OCI-M1 (cell line): ENCODE results near the gene FRY.
A peak's percentile ranks its signal among the peaks of the same experiment; 100 is the strongest.

Experiments
- DNase-seq: peaks from one replicate; lab custom pipeline; 2025; lab: John Stamatoyannopoulos, UW

FRY gene

DNA sequence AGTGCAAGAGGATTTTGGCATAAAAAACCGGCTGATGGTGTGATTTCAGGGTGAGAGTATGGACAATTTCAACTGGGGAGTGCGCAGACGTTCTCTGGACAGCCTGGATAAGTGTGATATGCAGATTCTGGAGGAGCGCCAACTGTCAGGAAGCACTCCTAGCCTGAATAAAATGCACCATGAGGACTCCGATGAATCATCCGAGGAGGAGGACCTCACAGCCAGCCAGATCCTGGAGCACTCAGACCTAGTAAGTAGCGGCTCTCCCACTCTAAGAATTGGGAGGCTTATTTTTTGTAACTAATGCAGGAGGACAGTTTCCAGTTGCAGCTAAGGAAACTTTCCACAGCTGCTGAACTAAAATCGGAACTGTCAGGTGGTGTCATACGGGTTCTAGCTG is 230.0 kb downstream of the FRY start:
- peak; percentile 87 for DNase-seq

DNA sequence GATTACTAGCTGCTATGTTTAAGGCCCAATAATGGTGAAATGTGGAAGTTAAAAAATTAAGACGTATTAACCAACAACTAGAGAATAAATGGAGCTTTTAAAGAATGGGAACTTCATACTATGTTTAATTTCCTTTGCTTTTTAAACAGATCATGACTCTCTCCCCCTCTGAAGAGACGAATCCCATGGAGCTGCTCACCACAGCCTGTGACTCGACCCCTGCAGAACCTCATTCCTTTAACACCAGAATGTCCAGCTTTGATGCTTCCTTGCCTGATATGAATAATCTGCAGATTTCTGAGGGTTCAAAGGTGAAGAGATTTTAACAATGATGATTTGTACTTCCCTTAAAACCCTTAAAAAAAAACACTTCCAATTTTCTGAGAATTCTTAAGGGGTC is 230.6 kb downstream of the FRY start:
- DNase-seq: no peak

DNA sequence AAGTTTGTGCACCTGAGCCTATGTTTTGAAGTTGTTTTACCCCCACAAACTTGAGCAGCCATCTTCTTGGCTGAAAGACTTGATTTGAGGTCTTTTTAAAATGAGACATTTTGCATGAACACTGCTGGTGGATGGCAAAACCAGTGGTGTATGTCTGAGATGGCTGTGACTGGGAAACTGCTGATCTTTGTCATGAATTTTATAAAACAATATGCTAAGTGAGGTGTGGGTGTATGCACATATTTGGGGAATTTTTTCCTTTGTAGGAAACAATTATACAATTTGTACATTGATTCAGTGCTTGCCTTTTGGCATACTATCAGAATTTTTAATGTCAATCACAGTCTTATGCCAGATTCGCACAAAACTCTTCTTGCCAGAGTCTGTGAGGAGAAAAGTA is 231.0 kb downstream of the FRY start:
- DNase-seq: no peak

DNA sequence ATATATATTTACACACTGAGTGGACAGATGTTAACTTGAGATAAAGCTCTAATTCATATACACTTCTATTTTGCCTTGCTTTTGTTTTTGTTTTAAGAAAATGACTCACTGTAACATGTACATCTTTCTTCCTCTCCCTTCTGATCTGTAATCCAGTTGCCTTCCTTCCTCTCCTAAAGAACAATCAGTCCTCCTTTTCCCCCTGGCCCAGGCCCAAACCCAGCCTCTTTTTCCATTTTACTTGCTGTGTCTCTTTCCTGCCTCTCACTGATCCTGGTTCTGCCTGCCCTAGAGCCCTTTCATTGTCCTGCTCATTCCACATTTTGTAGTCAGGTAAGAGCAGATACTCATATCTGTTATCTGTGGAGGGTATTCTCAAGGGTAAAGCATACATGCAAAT is 232.8 kb downstream of the FRY start:
- DNase-seq: no peak

DNA sequence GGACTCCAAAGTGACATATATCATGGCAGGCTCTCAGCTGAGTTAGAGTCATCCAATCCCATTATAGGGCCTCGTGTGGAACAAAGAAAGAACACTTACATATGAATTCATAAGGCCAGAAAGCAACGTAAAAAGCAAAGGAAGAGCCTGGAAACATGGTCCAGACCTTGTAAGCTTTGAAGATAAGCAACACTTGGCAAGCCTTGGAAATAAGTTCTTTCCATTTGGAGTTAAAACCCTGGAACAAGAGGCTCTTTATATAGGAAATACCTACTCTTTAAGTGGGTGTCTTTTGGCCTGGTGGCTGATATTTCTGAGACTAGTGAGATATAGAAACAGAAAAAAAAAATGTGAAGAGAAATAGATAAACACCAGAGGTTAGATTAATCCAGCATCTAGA is 234.2 kb downstream of the FRY start:
- DNase-seq: no peak

DNA sequence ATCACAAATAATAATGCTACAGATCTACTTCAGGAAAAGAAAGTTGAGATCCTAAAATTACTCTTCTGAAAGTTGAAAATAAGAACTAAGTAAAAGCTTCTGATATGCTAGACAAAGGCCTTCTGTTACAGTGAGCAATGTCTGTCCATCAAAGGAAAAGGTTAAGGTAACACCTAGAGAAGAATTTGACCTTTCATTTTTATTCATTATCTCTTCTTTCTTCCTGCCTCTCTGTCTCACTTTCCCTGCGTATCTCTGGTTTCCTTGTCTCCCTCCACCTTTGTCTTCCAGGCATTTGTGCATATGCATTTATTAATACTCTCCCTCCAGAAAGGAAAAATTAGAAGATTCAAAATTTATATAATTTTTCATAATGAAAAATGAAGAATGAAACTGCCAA is 234.6 kb downstream of the FRY start:
- DNase-seq: no peak

DNA sequence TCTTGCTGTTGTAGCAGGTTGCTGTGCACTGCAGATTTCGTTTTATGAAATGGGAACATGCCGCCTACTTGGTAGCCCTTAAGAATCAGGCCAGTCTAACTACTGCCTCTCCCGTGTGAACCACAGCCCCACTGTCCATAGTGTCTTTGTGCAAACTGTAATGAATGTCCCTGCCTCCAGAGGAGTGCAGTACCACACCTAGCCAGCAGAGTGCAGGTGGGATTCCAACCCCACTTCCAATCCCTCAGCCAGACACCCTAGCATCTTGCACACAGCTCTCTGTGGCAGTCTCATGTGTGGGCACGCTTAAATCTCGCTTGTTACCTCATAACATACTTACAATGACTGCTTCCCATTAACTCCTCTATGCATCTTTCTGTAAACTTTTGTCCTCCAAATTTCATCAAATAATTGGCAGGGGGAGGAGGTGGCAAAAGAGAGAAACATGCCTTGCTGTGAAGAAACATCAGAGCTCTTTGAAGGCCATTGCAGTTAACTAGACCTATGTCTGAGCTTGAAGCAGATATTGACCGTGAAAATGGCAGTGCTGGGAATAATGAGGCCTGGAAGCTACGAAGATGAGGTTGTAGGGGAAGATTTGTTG is 236.4 kb downstream of the FRY start:
- DNase-seq: peak; percentile 12

DNA sequence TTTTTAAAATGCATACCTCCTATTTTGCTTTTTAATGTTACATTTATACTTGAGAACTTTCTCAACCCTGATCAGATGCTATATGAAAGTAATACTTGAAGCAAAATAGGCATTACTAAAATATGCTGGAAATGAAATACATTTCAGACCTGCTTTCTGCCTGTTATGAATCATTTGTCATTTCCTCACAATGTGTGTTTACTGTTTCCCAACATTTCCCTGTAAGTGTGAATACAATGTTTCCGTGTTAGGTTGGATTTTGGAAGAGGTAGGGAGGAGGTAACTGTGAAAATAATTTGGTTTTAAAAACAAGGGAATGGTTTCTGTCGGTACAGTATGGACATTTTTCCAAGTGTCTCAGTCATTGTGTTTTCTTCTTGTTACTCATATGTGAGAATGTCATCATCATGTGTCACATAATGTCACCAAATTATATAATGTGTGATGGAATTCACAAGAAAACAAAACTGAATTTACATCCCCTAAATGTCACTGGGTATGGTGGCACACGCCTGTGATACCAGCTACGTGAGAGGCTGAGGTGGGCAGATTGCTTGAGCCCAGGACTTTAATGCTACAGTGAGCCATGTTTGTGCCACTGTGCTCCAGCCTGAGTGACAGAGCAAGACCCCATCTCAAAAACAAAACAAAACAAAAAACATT is 240.6 kb downstream of the FRY start:
- DNase-seq: no peak

DNA sequence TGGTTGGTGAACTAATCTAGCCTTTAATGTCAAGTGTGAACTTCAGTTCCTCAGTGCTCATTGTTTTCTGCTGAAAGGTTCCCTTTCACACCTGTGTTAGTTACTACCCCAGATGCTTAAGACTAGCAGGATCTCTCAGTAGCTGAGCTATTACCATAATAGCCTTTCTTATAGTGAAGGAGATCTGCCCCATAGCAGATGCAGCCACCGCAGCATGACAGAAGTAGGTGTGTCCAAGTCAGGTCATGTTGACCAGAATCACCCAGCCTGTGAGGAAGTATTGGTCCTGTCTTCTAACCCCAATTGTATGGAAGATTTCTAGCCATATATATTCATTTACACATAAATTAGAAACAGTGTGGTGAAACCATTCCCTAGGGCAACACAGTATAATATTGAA is 246.3 kb downstream of the FRY start:
- DNase-seq: no peak

DNA sequence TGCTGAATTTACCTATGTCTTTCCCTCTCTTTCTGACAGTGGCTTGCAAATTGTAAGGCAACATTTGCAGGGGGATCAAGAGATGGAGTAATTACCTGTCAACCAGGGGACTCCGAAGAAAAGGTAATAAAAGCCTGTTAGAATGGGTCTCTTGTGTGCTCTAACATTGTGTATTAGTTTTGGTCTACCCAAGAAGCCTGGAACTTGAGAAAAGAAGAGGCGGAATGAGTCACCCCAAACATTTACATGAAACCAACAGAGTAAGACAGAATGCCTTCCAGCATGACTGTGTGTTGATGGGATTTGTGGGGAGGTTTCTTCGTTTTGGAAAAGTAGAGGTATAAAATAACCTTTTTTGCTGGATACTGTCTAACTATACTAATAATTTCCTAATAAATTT is 246.9 kb downstream of the FRY start:
- no peak for DNase-seq

DNA sequence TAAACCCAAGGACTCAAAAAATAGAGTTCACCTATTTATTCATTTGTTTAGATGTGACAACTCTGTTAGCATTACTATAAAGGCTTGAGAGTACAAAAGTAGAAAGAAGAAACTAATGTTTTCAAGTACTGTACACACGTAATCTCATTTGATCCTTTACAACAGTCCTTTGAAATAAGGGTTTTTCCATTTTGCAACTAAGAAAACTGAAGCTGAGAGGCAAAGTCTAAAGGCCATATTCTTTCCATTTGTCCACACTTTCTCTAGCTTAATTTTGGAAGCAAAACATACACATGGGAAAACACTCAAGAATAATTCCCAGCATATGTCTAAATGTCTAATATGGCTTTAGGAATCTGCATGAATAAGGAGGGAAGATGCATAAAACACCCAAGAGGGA is 249.5 kb downstream of the FRY start:
- no peak for DNase-seq

DNA sequence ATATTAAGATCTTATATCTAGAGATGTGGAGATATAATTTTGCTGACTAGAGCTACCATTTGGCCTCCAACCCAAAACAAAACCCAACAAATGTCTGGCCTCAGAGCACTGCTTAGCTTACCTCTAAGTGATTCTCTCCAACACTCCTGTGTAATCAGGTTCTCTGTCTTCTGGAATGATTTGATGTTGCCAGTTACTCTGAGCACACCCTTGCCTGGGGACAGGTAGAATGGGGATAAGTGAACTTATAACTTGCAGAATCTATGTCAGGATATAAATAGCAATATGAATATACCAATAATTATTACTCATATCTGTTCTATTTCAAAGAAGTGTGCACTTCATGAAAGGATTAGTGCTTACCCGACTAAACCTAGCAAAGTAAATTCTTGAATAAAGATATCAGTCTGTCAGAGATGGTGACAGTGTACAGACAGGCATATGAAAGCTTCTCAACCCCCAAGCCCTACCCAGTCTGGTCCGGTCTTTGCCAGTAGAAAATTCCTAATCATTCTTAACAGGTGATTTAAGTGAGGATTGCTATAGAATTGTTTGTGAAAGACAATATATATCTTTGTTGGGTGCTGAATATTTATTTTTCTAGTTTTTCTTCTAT is 250.6 kb downstream of the FRY start:
- DNase-seq: no peak

DNA sequence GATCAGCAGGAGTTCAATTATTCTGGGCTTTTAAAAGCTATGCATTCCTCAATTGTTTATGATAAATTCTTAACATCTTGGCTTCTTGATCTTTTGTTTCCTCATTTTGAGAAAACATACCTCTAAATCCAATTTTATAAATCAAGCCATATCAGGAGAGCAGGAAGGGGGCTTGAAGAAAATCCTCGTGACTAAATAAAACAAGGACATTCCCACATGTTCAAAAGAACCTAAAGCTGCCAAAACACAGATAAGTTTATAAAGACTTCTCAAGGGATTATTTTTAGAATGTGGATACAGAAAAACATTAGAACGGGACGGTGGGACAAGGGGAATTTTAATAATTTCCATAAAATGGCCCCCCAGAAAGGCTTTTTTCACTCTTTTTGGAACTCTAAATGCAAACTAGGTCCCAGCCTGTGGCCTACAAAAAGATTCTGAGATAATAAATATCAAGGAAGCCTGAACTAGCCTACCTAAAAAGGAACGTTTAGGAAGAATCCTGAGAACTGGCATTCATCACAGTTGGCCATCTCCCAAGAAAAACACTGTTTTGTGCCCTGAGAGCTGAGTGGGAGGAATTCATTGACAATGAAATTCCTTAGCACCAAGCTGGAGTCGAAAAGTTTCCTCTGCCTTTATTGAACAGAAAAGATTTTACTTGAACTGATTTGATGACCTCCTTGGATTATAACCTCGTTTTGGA is 253.5 kb downstream of the FRY start:
- no peak for DNase-seq

DNA sequence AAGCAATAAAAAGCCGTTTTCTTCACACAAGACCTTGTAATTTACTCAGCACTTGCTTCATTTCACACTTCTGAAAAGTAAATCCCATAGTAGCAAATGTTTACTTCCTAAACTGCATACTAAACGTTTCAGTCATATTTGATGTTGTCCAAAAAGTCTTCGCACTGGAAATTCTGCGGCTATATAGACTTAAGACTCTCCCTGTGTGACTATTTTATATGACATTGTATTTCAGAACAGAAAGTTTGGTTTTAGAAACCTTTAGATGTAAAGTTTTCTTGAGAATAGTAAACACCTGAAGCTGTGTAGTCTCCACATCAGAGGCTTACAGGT is 254.0 kb downstream of the FRY start:
- DNase-seq: no peak

DNA sequence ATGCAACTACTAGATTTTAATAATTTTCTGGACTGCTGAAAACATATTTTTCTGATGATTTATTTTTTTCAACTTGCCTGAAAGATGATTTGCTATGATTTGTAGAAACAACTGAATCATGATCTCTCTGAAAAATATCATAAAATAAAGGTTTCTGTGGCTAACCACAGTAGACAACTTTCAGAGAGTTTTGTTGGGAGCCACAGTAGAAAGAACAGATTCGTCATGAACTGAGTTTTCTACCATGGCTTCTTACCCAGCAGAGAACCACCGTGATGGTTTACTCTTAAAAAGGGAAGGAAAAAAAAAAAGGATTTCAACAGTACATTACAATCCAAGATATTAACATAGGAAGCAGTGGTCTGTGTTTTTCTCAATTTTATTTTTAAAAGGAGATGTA is 265.6 kb downstream of the FRY start:
- peak; percentile 12 for DNase-seq

DNA sequence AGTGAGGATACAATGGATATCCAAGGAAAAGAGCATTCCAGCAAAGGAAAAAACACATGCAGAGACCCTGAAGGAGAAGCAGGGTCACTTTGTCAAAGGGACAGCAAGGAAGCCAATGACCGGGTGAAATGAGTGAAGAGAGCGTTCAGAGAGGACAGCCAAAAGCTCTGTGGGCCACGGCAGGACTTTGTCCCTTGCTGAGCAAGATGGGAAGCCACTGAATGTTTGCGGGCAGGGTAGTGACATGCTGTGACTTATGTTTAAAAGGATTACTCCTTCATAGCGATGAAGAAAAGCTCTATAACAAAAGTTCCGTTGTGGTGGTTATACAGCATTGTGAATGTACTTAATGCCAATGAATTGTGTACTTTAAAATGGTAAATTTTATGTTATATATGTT is 267.1 kb downstream of the FRY start:
- no peak for DNase-seq

DNA sequence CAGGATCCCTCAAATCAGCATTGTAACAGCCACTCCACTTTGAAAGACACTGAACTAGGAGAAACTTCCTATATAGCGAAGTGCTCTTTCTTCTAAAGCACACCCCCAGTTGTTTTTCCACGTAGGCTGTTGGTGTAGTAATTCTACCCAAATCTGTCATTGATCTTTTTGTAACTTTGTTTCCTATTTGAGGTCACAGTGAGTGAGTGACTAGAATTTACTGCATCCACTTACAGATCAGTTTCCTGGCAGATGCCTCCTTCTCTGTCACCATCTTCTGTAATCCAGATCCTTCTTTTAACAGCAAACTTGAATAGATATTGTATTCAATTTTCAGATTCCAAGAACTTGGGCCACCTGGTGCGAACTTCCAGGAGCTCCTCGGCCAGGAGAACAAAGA is 268.3 kb downstream of the FRY start:
- DNase-seq: no peak

DNA sequence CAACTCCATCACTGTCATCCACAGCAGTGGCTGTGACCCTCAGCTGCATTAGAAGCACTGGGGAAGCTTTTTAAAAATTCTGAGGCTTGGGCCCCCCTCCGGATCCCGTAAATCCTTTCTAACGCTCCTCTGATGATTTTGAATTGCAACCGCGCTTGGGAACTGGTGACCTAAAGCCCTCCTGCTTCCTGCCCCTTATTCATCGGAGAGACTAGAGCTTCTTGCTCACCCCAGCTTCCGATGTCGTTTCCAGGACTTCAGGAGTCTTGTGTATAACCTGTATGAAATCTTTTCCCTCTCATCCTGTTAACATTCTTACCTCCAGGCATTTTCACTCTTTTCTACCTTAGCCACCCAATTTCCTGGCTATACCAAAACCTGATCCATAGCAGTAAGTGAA is 268.8 kb downstream of the FRY start:
- no peak for DNase-seq

DNA sequence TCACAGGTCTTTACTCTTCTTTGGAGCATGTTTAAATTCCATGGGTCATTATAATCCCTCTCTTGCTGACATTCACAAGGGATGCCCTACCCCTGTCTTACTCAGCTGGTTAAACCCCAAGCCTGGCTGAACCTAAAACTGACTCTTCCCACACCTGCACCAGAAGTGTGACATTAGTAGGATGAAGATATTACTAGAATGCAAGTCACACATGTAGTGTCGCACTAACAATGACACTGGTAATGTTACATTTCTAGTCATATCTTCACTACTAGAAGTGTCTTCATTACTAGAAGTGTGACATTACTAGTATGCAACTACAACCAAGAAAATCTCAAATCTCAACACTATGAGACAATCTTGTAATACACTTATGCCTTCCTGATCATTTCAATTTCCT is 269.3 kb downstream of the FRY start:
- DNase-seq: no peak

DNA sequence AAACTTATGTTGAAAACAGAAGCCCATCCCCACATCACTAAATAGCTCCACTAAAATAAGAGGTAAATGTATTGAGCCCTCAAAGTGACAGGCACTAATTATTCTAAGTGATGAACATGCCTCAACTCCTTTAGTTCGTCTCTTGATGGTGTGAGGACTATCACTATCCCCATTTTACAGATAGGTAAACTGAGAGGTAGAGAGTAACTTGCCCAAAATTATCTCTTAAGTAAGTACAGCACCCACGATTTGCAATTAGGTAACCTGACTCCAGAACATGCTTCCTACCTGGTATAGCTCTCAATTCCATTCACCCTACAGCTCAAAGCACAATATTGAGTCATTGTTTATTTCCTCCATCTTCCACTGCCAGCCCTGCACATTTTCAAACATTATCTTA is 270.9 kb downstream of the FRY start:
- no peak for DNase-seq

DNA sequence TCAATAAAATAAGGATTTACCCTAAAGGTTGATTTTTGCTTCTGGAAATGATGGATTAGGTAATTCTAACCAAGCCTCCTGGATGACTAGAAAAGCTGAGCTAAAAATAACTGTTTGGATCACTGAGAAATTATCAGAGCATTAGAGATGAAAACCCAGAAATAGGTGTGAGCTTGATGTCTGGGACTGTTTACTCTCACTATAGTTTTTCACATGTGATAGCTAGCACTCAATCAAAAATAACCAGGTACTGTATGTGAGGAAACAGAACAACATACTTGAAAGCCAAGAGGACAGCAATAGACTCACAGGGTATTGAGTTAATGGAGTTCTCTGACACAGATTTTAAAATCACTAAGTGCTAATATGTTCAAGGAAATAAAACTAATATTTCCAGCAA is 274.1 kb downstream of the FRY start:
- no peak for DNase-seq

DNA sequence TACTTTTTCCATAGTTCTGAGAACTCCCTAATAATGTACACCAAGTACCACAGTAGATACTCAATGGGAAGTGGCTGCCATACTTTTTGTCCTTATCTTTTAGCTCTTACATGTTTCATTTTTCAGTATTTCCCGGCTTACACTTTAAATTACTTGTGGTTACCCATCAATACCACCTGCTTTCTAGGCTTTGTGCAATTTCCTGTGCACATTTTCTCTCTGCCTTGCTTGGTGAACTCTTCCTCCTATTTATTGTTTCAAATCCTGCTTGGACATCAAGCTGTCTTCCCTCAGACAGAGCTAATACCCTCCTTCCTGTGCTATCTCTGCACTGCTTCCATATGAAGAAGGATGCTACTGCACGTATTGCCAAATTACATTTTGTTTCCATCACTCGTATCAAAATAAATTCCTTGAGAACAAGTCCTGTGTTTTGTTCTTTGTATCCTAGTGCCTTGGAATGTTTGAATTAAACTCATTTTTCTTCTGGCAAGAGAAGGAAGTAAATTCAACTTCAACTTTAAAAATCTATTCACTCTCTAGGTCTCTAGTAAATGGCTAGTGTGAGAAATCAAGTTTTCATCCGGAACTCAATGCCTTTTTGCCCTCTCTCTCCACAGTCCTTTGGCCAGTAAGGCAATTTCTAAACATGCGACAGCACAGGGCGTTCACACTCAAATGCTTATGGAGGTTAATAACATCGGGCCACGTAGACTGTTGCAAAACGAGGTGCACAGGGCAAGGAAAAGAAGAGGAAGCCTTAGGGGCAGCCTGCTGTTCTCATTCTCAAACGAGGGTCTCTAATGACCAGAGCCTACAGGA is 277.9 kb downstream of the FRY start:
- DNase-seq: no peak
